NCI-H2227 (cell line): ENCODE measurements around the gene CALCB.
A peak's percentile ranks its signal among the peaks of the same experiment; 100 is the strongest.
"Not testable (repeated sequence)": the region's sequence is repeated elsewhere in the genome, so short reads cannot be mapped to it uniquely, and the experiment has no call there.

Experiments
- DNase-seq: peaks from one replicate; lab custom pipeline; 2025; ENCODE audit not compliant: unreplicated experiment; lab: John Stamatoyannopoulos, UW

CALCB gene, protein sequence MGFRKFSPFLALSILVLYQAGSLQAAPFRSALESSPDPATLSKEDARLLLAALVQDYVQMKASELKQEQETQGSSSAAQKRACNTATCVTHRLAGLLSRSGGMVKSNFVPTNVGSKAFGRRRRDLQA

DNA sequence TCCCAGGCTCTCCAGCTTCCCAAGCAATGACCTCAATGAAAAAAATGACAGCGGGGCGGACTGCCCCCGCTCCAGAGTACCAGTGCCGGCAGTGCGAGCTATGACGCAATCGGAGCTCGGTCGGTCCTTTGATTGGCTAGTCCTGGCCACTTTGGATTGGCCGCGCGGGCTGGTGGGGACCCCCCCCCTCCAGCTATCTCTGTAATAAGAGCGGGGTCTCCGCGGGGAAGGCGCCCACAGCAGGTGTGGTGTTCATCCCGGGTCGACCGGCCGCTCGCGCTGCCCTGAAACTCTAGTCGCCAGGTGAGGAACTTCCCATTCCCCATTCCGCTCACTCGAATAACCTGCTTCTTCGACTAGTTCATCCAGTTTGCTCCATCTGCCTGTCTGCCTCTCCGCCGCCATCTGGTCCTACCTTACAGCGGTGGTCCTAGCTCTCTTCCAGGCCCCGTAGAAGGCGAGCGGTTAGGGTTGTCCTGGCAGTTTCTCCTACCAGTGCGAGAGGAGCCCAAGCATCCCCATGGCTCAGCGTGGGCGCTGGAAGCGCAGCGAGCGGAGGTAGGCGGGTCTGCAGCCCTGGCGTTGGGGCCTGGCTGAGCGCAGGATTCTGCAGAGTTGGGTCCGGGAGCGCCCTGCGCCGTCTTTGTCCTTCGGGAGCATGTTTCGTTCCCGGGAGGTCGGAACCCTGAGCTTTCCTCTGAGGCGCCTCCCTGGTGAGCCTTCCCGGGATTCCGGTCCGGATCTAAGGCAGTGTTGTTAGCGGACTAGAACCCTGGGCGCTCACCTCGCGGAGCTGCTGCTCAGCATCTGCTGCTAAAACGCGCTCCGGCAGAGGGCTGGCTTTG, at the start of gene CALCB:
CALCB (plus strand) TSS at position 233 of the 845 bp plus-strand sequence. CDS start 1,126 bp downstream, outside the sequence.
- peak; percentile 44 for DNase-seq

GRCh38 chr11:15027011-15027410, 46.4 kb upstream of the CALCB start:
- no peak for DNase-seq

GRCh38 chr11:15027956-15028355, 45.4 kb upstream of the CALCB start:
- DNase-seq = no peak

- DNase-seq = no peak
These were observed 45.0 kb upstream of the CALCB start for GRCh38 chr11:15028379-15028778.

DNA sequence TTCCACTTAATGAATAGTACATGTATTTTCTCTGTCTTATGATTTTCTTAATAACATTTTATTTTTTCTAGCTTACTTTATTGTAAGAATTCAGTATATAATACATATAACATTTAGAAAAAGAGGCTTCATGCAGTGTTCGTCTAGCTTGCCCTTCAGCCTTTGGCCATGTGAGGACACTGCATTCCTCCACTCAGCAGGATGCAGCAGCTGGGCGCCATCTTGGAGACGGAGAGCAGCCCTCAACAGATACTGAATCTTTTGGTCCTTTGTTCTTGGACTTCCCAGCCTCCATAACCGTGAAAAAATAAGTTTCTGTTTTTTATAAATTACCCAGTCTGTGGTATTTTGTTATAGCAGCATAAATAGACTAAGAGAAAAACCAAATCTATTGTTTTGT, 41.4 kb upstream of the CALCB start:
- not testable (repeated sequence) for DNase-seq

DNA sequence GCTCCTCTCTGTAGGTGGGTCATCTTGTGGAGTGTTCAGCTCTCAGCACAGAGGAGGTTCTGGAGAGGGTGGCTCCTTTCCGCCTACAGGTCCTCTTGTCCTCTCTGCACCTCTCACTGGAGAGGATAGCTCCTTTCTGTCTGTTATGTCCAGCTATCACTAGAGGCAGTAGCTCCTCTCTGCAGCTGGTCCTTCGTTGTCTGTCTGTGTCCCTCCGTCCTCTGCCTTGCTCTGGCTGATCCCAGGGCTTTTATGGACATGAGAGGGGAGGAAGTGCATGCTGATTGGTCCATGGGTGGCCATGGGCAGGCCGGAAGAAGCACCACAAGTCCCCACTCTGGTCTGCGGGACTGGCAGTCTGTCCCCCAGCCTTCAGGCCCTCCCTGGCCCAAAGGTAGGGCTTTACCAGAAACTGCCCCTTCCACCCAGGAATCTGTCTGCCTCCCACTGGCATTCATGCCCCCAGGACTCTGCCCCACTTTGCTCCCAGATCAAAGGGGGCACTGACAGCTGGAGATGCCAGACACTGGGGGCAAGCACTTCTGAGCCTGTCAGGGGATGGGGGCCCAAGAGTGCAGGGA, 38.6 kb upstream of the CALCB start:
- DNase-seq = no peak

GRCh38 chr11:15035283-15035682, 38.1 kb upstream of the CALCB start:
- DNase-seq = no peak

- DNase-seq = peak; percentile 6
These were observed 34.4 kb upstream of the CALCB start for GRCh38 chr11:15038963-15039362.

GRCh38 chr11:15045209-15045608, 28.2 kb upstream of the CALCB start:
- no peak for DNase-seq

GRCh38 chr11:15045891-15046290, 27.5 kb upstream of the CALCB start:
- no peak for DNase-seq

- DNase-seq = not testable (repeated sequence)
These were observed 26.7 kb upstream of the CALCB start for GRCh38 chr11:15046673-15047072.

GRCh38 chr11:15048616-15049015, 24.8 kb upstream of the CALCB start:
- no peak for DNase-seq

GRCh38 chr11:15053191-15053685, 20.2 kb upstream of the CALCB start:
- DNase-seq = no peak

- no peak for DNase-seq
These were observed 17.6 kb upstream of the CALCB start for GRCh38 chr11:15055620-15056356.

- no peak for DNase-seq
These were observed 16.1 kb upstream of the CALCB start for GRCh38 chr11:15057329-15057728.

GRCh38 chr11:15059132-15059915, 14.1 kb upstream of the CALCB start:
- DNase-seq = no peak

GRCh38 chr11:15062599-15062998, 10.8 kb upstream of the CALCB start:
- no peak for DNase-seq

DNA sequence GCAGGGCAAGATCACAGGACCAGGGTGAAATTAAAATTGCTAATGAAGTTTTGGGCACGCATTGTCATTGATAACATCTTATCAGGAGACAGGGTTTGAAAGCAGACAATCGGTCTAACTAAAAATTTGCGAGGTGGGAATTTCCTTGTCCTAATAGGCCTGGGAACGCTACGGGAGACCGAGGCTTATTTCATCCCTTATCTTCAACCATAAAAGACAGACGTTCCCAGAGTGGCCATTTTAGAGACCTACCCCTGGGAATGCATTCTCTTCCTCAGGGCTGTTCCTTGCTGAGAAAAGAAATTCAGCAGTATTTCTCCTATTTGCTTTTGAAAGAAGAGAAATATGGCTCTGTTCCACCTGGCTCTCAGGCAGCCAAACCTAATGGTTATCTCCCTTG, 3.6 kb upstream of the CALCB start:
- DNase-seq = not testable (repeated sequence)

DNA sequence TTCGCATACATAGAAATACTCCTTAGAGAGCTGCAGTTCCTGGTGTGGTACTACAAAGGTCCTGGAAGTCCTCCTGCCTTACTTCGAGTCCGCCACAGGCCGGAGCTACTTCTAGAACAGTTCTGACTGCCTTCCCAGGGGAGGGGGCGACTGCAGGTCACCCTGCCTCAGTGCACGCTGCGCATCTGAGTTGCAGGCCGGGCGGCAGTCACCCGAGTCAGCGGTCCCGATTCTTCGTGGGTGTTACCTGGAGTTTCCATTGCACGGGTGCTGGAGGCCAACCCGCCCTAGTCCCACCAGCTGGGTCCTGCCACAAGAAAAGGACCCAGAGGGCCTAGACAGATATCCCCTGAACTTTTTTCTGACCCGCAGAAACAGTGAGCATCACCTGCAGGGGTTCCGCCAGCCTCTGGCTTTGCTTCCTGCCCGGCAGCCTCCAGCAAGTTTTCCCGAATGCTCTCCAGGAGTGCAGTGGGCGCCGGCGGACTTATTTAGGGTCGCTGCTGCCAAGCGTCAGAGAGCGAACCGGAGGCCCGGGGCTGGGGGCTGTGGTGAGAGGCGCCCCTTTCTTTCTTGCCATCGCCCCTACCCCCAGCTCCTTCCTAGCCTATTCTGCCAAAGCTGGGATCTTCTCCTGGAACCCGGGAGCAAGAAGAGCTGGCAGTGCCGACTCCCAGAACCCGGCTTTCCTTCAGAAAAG, 1.7 kb upstream of the CALCB start:
- no peak for DNase-seq

DNA sequence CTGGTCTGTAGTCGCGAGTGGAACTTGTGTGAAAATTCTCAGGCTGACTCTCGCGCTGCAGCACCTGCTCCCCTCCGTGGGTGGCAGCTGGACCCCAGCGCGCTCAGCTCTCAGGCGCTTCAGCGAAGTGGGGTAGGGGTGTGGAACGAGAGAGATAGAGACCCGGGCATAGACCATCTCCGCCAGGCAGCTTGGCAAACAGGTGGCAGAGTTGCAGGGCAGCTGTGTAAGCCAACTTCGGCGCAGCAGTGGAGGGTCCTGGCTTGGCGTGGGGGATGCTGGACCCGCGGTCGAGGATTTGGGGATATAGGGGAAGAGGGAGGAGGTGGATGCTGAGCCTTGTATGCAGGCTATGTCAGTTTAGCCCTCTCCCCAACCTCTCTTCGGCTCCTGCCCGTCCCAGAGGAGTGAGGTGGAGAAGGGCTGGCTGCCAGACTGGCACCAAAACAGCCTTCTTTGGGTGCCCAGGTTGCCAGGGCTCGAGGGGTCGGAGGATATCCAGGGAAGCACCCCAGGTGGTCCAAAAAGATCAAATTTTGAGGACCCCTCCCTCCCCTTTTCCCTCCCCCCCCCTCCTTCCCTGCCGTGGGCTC, 746 bp upstream of the CALCB start:
- no peak for DNase-seq
